Liver (tissue), 9 donors: ENCODE results near the gene CUL2. TPM values are rescaled to one million over a fixed set of nuclear protein-coding genes. Genes with fewer than 3 reads are reported as not detected.
A peak's percentile ranks its signal among the peaks of the same experiment; 100 is the strongest.

Experiments used
- DNase-seq: peaks from one replicate; pipeline ENCODE4 v3.0.0-alpha.2; 2017; ENCODE audit warnings: low spot score
- H3K27ac ChIP-seq, 2 donors: one replicate each; pipeline ENCODE4 v1.7.0; 2013; ENCODE audit warnings: inconsistent platforms in 2 of 2, low read length in 2 of 2, control low read depth in 1 of 2, low read depth in 1 of 2, mild to moderate bottlenecking in 1 of 2
- H3K27me3 ChIP-seq, 4 donors: one replicate each; pipeline versions ENCODE4 v1.6.1 to v1.7.0; 2013; ENCODE audit warnings: low read length in 3 of 4, inconsistent platforms in 1 of 4, mild to moderate bottlenecking in 1 of 4, moderate library complexity in 1 of 4; ENCODE audit not compliant: control insufficient read depth in 4 of 4, insufficient read depth in 4 of 4
- H3K36me3 ChIP-seq, 4 donors: one replicate each; pipeline versions ENCODE4 v1.6.1 to v1.7.0; 2013; ENCODE audit warnings: low read length in 3 of 4, mild to moderate bottlenecking in 3 of 4, low read depth in 1 of 4, moderate library complexity in 1 of 4; ENCODE audit not compliant: control insufficient read depth in 4 of 4, insufficient read depth in 3 of 4
- H3K4me1 ChIP-seq, 4 donors: one replicate each; pipeline versions ENCODE4 v1.6.1 to v1.7.0; 2013; ENCODE audit warnings: low read length in 3 of 4, mild to moderate bottlenecking in 3 of 4, moderate library complexity in 1 of 4; ENCODE audit not compliant: control insufficient read depth in 4 of 4, insufficient read depth in 4 of 4
- H3K4me3 ChIP-seq, 3 donors: one replicate each; pipeline versions ENCODE4 v1.6.1 to v1.7.0; 2013; ENCODE audit warnings: low read length in 3 of 3, control low read depth in 1 of 3, low read depth in 1 of 3, mild to moderate bottlenecking in 1 of 3
- H3K9ac ChIP-seq, 2 donors: one replicate each; pipeline ENCODE4 v1.7.0; 2013; ENCODE audit warnings: low read length in 2 of 2, mild to moderate bottlenecking in 2 of 2, moderate library complexity in 2 of 2, control low read depth in 1 of 2, low read depth in 1 of 2
- H3K9me3 ChIP-seq, 4 donors: one replicate each; pipeline versions ENCODE4 v1.6.1 to v1.7.0; 2013; ENCODE audit warnings: low read length in 3 of 4; ENCODE audit not compliant: control insufficient read depth in 4 of 4
- EGR1 ChIP-seq, 2 donors: IDR thresholded peaks; 2 replicates each; pipeline ENCODE4 v1.6.1; 2016 to 2018; ENCODE audit warnings: antibody characterized with exemption in 2 of 2, low read depth in 2 of 2
- FOXA1 ChIP-seq: IDR thresholded peaks from 2 replicates; pipeline ENCODE4 v1.6.1; 2016; ENCODE audit warnings: antibody characterized with exemption
- FOXA2 ChIP-seq: IDR thresholded peaks from 2 replicates; pipeline ENCODE4 v1.6.1; 2016; ENCODE audit warnings: antibody characterized with exemption
- HNF4A ChIP-seq, 2 donors: conservative IDR thresholded peaks; 2 replicates each; pipeline ENCODE4 v1.6.1; 2016; ENCODE audit warnings: antibody characterized with exemption in 2 of 2, mild to moderate bottlenecking in 2 of 2
- JUND ChIP-seq, 2 donors: IDR thresholded peaks; 2 replicates each; pipeline ENCODE4 v1.6.1; 2016; ENCODE audit warnings: antibody characterized with exemption in 2 of 2
- MAX ChIP-seq: IDR thresholded peaks from 2 replicates; pipeline ENCODE4 v1.6.1; 2016; ENCODE audit warnings: antibody characterized with exemption
- REST ChIP-seq: IDR thresholded peaks from 2 replicates; pipeline ENCODE4 v1.6.1; 2016; ENCODE audit warnings: antibody characterized with exemption, mild to moderate bottlenecking
- RXRA ChIP-seq, 2 donors: IDR thresholded peaks; 2 replicates each; pipeline ENCODE4 v1.6.1; 2017 to 2018; ENCODE audit warnings: antibody characterized with exemption in 2 of 2, mild to moderate bottlenecking in 1 of 2
- SP1 ChIP-seq: IDR thresholded peaks from 2 replicates; pipeline ENCODE4 v1.6.1; 2018; ENCODE audit warnings: antibody characterized with exemption, mild to moderate bottlenecking
- TAF1 ChIP-seq: conservative IDR thresholded peaks from 2 replicates; pipeline ENCODE4 v1.6.1; 2016; ENCODE audit warnings: antibody characterized with exemption, mild to moderate bottlenecking
- WGBS: extraction: QIAGEN DNeasy Blood & Tissue Kit; methylation state at CpG from one replicate; pipeline ENCODE4 v1.1.7; 2013; 5-methylcytosine and 5-hydroxymethylcytosine counted together
- polyA plus RNA-seq, 2 donors: library from polyadenylated mRNA; stranded (reverse) in 1 of 2; unstranded in 1 of 2; fragments of 200-250 nt in 1 of 2; fragments of >200 nt in 1 of 2; fragmentation: Nextera tagmentation in 1 of 2; extraction: Ambion mirVana in 1 of 2; gene quantifications; one replicate each; pipeline versions ENCODE4 v1.2.1 to v1.2.3, GENCODE V29; 2013 to 2015
- total RNA-seq, 2 donors: library from RNA; depleted of rRNA; stranded (reverse); fragments of >200 nt; gene quantifications; one replicate each; pipeline ENCODE4 v1.2.3, GENCODE V29; 2014
- TF ChIP-seq, protein P1 (sequence below): IDR thresholded peaks from 2 replicates; pipeline ENCODE4 v1.6.1; 2016; ENCODE audit warnings: antibody characterized with exemption
- TF ChIP-seq, protein P2 (sequence below): fragments of 150-350 bp; IDR thresholded peaks from 2 replicates; pipeline ENCODE4 v1.5.1; 2017; ENCODE audit warnings: improper control_type of control experiment, low read depth, low read length; ENCODE audit not compliant: missing input control
- donor health status: healthy.
- donor health status: healthy.
- donor health status: healthy.
- donor health status: healthy.
- donor health status: healthy.

Gene CUL2
- total and polyA plus RNA-seq, 4 donors: 8.6 to 14.1 (median 12.1) TPM

DNA sequence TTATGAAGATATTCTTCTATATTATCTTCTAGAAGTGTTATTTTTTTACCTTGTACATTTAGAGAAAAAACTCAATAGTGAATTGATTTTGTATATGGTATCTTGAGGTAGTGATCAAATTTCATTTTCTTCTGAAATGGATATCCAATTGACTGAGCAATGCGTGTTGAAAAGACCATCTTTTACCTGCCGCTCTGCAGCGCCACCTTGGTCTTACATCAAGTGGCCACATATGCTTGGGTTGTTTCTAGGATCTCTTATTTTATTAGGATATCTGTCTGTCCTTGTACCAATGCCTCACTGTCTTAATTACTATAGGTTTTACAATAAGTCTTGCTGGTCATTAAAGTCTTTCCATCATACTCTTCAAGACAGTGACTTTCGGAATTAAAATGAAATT, 53.0 kb downstream of the CUL2 start:
- H3K4me1 ChIP-seq: peaks cover 0 to 5% (median 0%) of the 10 kb centered on the region in 4 donors
- no peak overlapping the region for H3K9ac ChIP-seq
- TF ChIP-seq, protein P1, sequence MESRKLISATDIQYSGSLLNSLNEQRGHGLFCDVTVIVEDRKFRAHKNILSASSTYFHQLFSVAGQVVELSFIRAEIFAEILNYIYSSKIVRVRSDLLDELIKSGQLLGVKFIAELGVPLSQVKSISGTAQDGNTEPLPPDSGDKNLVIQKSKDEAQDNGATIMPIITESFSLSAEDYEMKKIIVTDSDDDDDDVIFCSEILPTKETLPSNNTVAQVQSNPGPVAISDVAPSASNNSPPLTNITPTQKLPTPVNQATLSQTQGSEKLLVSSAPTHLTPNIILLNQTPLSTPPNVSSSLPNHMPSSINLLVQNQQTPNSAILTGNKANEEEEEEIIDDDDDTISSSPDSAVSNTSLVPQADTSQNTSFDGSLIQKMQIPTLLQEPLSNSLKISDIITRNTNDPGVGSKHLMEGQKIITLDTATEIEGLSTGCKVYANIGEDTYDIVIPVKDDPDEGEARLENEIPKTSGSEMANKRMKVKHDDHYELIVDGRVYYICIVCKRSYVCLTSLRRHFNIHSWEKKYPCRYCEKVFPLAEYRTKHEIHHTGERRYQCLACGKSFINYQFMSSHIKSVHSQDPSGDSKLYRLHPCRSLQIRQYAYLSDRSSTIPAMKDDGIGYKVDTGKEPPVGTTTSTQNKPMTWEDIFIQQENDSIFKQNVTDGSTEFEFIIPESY: no peak
- TF ChIP-seq SP1 (no peak), HNF4A (conservative IDR thresholded peaks at IDR 0.05) (no peak), MAX (no peak), REST (no peak), FOXA1 (no peak), EGR1 (IDR thresholded peaks at IDR 0.05; ENCODE audit: low read depth in 2 of 2) (no peak), TAF1 (no peak), FOXA2 (no peak), JUND (IDR thresholded peaks at IDR 0.05) (no peak)
- TF ChIP-seq, protein P2, sequence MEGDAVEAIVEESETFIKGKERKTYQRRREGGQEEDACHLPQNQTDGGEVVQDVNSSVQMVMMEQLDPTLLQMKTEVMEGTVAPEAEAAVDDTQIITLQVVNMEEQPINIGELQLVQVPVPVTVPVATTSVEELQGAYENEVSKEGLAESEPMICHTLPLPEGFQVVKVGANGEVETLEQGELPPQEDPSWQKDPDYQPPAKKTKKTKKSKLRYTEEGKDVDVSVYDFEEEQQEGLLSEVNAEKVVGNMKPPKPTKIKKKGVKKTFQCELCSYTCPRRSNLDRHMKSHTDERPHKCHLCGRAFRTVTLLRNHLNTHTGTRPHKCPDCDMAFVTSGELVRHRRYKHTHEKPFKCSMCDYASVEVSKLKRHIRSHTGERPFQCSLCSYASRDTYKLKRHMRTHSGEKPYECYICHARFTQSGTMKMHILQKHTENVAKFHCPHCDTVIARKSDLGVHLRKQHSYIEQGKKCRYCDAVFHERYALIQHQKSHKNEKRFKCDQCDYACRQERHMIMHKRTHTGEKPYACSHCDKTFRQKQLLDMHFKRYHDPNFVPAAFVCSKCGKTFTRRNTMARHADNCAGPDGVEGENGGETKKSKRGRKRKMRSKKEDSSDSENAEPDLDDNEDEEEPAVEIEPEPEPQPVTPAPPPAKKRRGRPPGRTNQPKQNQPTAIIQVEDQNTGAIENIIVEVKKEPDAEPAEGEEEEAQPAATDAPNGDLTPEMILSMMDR: no peak
- DNase-seq: no peak
- no peaks in the 10 kb centered on the region for H3K27me3 ChIP-seq
- no peaks in the 10 kb centered on the region for H3K9me3 ChIP-seq
- peaks cover 1 to 27% (median 19%) of the 10 kb centered on the region in 4 donors for H3K36me3 ChIP-seq
- WGBS: over 99% methylated on average over 4 of the region's 4 CpGs
- H3K27ac ChIP-seq: no peak overlapping the region
- no peak overlapping the region for H3K4me3 ChIP-seq

DNA sequence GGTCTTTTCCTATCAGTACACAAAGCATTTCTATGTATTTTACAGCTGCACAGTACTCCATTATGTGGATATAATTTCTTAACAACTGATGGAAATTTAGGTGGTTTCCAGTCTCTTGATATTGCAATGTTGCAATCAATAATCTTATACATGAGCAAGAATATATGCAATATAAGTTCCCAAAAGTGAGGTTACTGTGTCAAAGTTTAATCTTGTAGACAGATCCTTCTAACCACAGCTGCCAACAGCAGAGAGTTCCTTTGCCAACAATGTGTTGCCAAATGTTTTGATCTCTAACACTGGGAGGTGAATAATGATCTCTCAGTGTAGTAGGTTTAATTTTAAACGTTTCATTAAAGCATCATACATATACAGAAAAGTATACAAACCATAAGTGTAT, 54.5 kb downstream of the CUL2 start:
- Histone ChIP-seq H3K4me1 (peaks cover 0 to 5% (median 0%) of the 10 kb centered on the region in 4 donors), H3K9me3 (no peaks in the 10 kb centered on the region), H3K27me3 (no peaks in the 10 kb centered on the region), H3K27ac (no peak overlapping the region), H3K9ac (no peak overlapping the region), H3K4me3 (no peak overlapping the region), H3K36me3 (peaks cover 1 to 36% (median 22%) of the 10 kb centered on the region in 4 donors)
- TF ChIP-seq RXRA (IDR thresholded peaks at IDR 0.05) (peak in 1 of 2 donors; percentile 42), JUND (IDR thresholded peaks at IDR 0.05) (no peak)
- no peak for DNase-seq
- 17% methylated on average over 1 of the region's 1 CpG for WGBS
